A549 (cell line): ENCODE data around the gene TCP11L2. TPM values are rescaled to one million over a fixed set of nuclear protein-coding genes. Genes with fewer than 3 reads are reported as not detected.

Experiments
- ATAC-seq, 2 experiments: fragments of 200-7000 bp in 1 of 2; fragments of >200 bp in 1 of 2; cut with Nextera tagmentation in 1 of 2; cut with Tn5 transposase in 1 of 2; 3 replicates each; pipeline versions ENCODE4 v1.8.0 to v1.9.1; 2018 to 2020; ENCODE audit warnings: mild to moderate bottlenecking in 1 of 2, moderate library complexity in 1 of 2
- CTCF ChIA-PET: fragments of 300-600 bp; sonication (Branson Sonifier 250); formaldehyde crosslinking; extraction: SDS; loops from one replicate; lab custom pipeline; 2021; ENCODE audit warnings: antibody characterized with exemption, inconsistent platforms; lab: Yijun Ruan, JAX
- POLR2A ChIA-PET: fragments of 350-600 bp; formaldehyde crosslinking; extraction: SDS; loops from one replicate; lab custom pipeline; 2021; ENCODE audit warnings: antibody characterized with exemption, inconsistent platforms; lab: Yijun Ruan, JAX
- DNase-seq, 2 experiments: peaks; one replicate each; pipeline versions ENCODE4 v3.0.0 to v3.0.0-alpha.2; 2011 to 2016; ENCODE audit warnings: low read depth in 1 of 2, low spot score in 1 of 2
- FAIRE-seq: peaks from 2 replicates; lab custom pipeline; 2011; peaks lifted over from hg19 to GRCh38; lab: Jason Lieb, UNC
- H3K27ac ChIP-seq, 2 experiments: fragments of >200 bp; sonication (Bioruptor Twin); formaldehyde crosslinking; 3 replicates each; pipeline ENCODE4 v1.5.1; 2016 to 2017
- H3K4me1 ChIP-seq: fragments of >200 bp; sonication (Bioruptor Twin); formaldehyde crosslinking; 3 replicates; pipeline ENCODE4 v1.6.1; 2016
- H3K4me2 ChIP-seq: fragments of >200 bp; sonication (Bioruptor Twin); formaldehyde crosslinking; 3 replicates; pipeline ENCODE4 v1.6.1; 2016
- H3K4me3 ChIP-seq: fragments of >200 bp; sonication (Bioruptor Twin); formaldehyde crosslinking; 3 replicates; pipeline ENCODE4 v1.5.1; 2016
- H3K9me3 ChIP-seq: fragments of >200 bp; sonication (Bioruptor Twin); formaldehyde crosslinking; 3 replicates; pipeline ENCODE4 v1.6.1; 2016
- BHLHE40 ChIP-seq: IDR thresholded peaks from 2 replicates; pipeline ENCODE4 v1.6.1; 2012; ENCODE audit warnings: low read depth, low read length, inconsistent platforms
- CHD2 ChIP-seq: fragments of 150-350 bp; IDR thresholded peaks from 2 replicates; pipeline ENCODE4 v1.6.1; 2014; ENCODE audit warnings: low read length; ENCODE audit not compliant: partially characterized antibody
- CTCF ChIP-seq: fragments of >200 bp; sonication (Bioruptor Twin); formaldehyde crosslinking; IDR thresholded peaks from 3 replicates; pipeline ENCODE4 v1.5.1; 2016
- E2F6 ChIP-seq: IDR thresholded peaks from 2 replicates; pipeline ENCODE4 v1.6.1; 2012; ENCODE audit warnings: low read depth, borderline replicate concordance
- EHF ChIP-seq: fragments of 250-450 bp; sonication (Bioruptor Pico); IDR thresholded peaks from 2 replicates; pipeline ENCODE4 v1.5.0; 2020; ENCODE audit warnings: mild to moderate bottlenecking
- EHMT2 ChIP-seq: fragments of 200-600 bp; sonication (generic); IDR thresholded peaks from 2 replicates; pipeline ENCODE4 v1.6.1; 2016; ENCODE audit warnings: antibody characterized with exemption, low read depth, mild to moderate bottlenecking, moderate library complexity
- EP300 ChIP-seq, 2 experiments: fragments of >200 bp; sonication (Bioruptor Twin); formaldehyde crosslinking; IDR thresholded peaks; 2 replicates in 1 of 2; 3 replicates in 1 of 2; pipeline ENCODE4 v1.6.1; 2016 to 2017
- ESRRA ChIP-seq: fragments of 150-350 bp; IDR thresholded peaks from 2 replicates; pipeline ENCODE4 v1.6.1; 2014; ENCODE audit warnings: mild to moderate bottlenecking, low read length, borderline replicate concordance
- FOSL2 ChIP-seq, 2 experiments: fragments of 450-650 bp in 1 of 2; fragments of >200 bp in 1 of 2; sonication (Bioruptor Twin) in 1 of 2; formaldehyde crosslinking; IDR thresholded peaks; 2 replicates each; pipeline versions ENCODE4 v1.5.0 to v1.6.1; 2016 to 2020; ENCODE audit warnings: mild to moderate bottlenecking in 1 of 2, moderate library complexity in 1 of 2
- FOXS1 ChIP-seq: fragments of 250-450 bp; sonication (Bioruptor Pico); IDR thresholded peaks from 2 replicates; pipeline ENCODE4 v1.5.0; 2020; ENCODE audit warnings: mild to moderate bottlenecking, moderate library complexity
- GATA3 ChIP-seq: IDR thresholded peaks from 2 replicates; pipeline ENCODE4 v1.6.1; 2012; ENCODE audit warnings: borderline replicate concordance
- HDAC2 ChIP-seq: fragments of 200-600 bp; sonication (generic); IDR thresholded peaks from 2 replicates; pipeline ENCODE4 v1.6.1; 2016
- HOXA7 ChIP-seq: fragments of 250-450 bp; sonication (Bioruptor Pico); IDR thresholded peaks from 2 replicates; pipeline ENCODE4 v1.5.0; 2020; ENCODE audit warnings: mild to moderate bottlenecking, moderate library complexity
- HOXB13 ChIP-seq: fragments of 250-450 bp; sonication (Bioruptor Pico); IDR thresholded peaks from 2 replicates; pipeline ENCODE4 v1.5.0; 2020; ENCODE audit warnings: low read depth, mild to moderate bottlenecking, moderate library complexity
- JUNB ChIP-seq: fragments of >200 bp; sonication (Bioruptor Twin); formaldehyde crosslinking; IDR thresholded peaks from 2 replicates; pipeline ENCODE4 v1.6.1; 2016
- KDM5A ChIP-seq: fragments of 200-600 bp; sonication (generic); IDR thresholded peaks from 2 replicates; pipeline ENCODE4 v1.6.1; 2016; ENCODE audit warnings: antibody characterized with exemption, mild to moderate bottlenecking
- MAX ChIP-seq: IDR thresholded peaks from 2 replicates; pipeline ENCODE4 v1.6.1; 2012
- NFE2L2 ChIP-seq: fragments of 150-350 bp; conservative IDR thresholded peaks from 2 replicates; pipeline ENCODE4 v1.6.1; 2014; ENCODE audit warnings: low read length
- PBX3 ChIP-seq: IDR thresholded peaks from 2 replicates; pipeline ENCODE4 v1.6.1; 2012
- PHF8 ChIP-seq: fragments of 200-600 bp; sonication (generic); IDR thresholded peaks from 2 replicates; pipeline ENCODE4 v1.6.1; 2016; ENCODE audit warnings: low read depth, mild to moderate bottlenecking, antibody characterized with exemption, moderate library complexity, borderline replicate concordance
- POLR2A ChIP-seq: IDR thresholded peaks from 2 replicates; pipeline ENCODE4 v1.6.1; 2012; ENCODE audit warnings: mild to moderate bottlenecking, low read length
- RAD21 ChIP-seq, 2 experiments: fragments of >200 bp in 1 of 2; sonication (Bioruptor Twin) in 1 of 2; formaldehyde crosslinking in 1 of 2; IDR thresholded peaks in 1 of 2; conservative IDR thresholded peaks in 1 of 2; 2 replicates in 1 of 2; 3 replicates in 1 of 2; pipeline ENCODE4 v1.6.1; 2012 to 2018; ENCODE audit warnings: inconsistent platforms in 1 of 2
- REST ChIP-seq: fragments of 200-600 bp; sonication (generic); IDR thresholded peaks from 2 replicates; pipeline ENCODE4 v1.6.1; 2016; ENCODE audit warnings: antibody characterized with exemption, mild to moderate bottlenecking, moderate library complexity
- SMC3 ChIP-seq: fragments of >200 bp; sonication (Bioruptor Twin); formaldehyde crosslinking; IDR thresholded peaks from 3 replicates; pipeline ENCODE4 v1.6.1; 2018; ENCODE audit warnings: inconsistent platforms
- USF2 ChIP-seq: fragments of 450-650 bp; IDR thresholded peaks from 2 replicates; pipeline ENCODE4 v1.6.1; 2014; ENCODE audit warnings: antibody characterized with exemption
- WGBS: methylation state at CpG from one replicate; pipeline ENCODE4 v1.1.6; 2017; ENCODE audit errors: missing lambda C conversion rate; 5-methylcytosine and 5-hydroxymethylcytosine counted together
- polyA plus RNA-seq, 4 experiments: library from polyadenylated mRNA; depleted of rRNA in 3 of 4; stranded (reverse); fragments of >200 nt; fragmentation: RNase III in 1 of 4; extraction: RNeasy Plus Mini Kit Qiagen cat#74134 plus additional on column Dnase treatment in 1 of 4; gene quantifications; 2 replicates in 3 of 4; 3 replicates in 1 of 4; pipeline ENCODE4 v1.2.3, GENCODE V29; 2011 to 2017

The TCP11L2 gene
- polyA plus RNA-seq, 2 of the 4 experiments (the other 2 are of a cell fraction) = 4.1 to 16.6 TPM

GRCh38 chr12:106281804-106282203, 20.7 kb upstream of the TCP11L2 start:
- Histone ChIP-seq H3K9me3 (peaks cover 6% of the 10 kb centered on the region; the same call in 2 of the 3 replicates), H3K4me3 (no peak overlapping the region), H3K4me1 (no peaks in the 10 kb centered on the region), H3K27ac (no peak overlapping the region), H3K4me2 (no peak overlapping the region)
- POLR2A ChIA-PET = no interaction called here
- CTCF ChIA-PET = interaction anchor here (0.6 to 5.6 kb wide), 15 partner anchors 8 to 988 kb away, joined by 3 to 43 read pairs (median 5); partner anchors contain the start of gene POLR3B
- FAIRE-seq (no peak), ATAC-seq (no peak), DNase-seq (peak in 1 of 2 experiments; percentile 23)
- WGBS = 88% methylated on average over 4 of the region's 4 CpGs
- TF ChIP-seq EP300 (IDR thresholded peaks at IDR 0.05) (no peak), ESRRA (no peak), E2F6 (no peak), HDAC2 (no peak), GATA3 (no peak), POLR2A (no peak), HOXA7 (CRISPR knock-in tag) (no peak), HOXB13 (CRISPR knock-in tag) (no peak), BHLHE40 (no peak), MAX (no peak), NFE2L2 (no peak), CHD2 (no peak), SMC3 (no peak), FOXS1 (no peak), USF2 (no peak), EHF (CRISPR knock-in tag) (no peak), REST (no peak), FOSL2 (IDR thresholded peaks at IDR 0.05) (no peak), FOSL2 (CRISPR knock-in tag; IDR thresholded peaks at IDR 0.05) (no peak)

- peak; percentile 77 to 91 for ATAC-seq
- H3K4me2 ChIP-seq = no peak overlapping the region
- peaks cover 4% of the 10 kb centered on the region for H3K4me1 ChIP-seq
- CTCF ChIA-PET = interaction anchor here (0.6 to 5.6 kb wide), 24 partner anchors 9 to 989 kb away, joined by 3 to 43 read pairs (median 4); partner anchors contain the start of gene POLR3B
- POLR2A ChIA-PET = no interaction called here
- peak overlapping the region in 1 of 2 experiments; percentile 11; a peak in 1 of 6 replicates for H3K27ac ChIP-seq
- 13% methylated on average over 7 of the region's 7 CpGs for WGBS
- H3K9me3 ChIP-seq = peaks cover 6% of the 10 kb centered on the region; the same call in 2 of the 3 replicates
- FAIRE-seq = no peak
- peak; percentile 62 to 83 for DNase-seq
- H3K4me3 ChIP-seq = no peak overlapping the region
- TF ChIP-seq SMC3 = peak; percentile 74
- no peak for TF ChIP-seq USF2
- TF ChIP-seq PHF8 = no peak
- TF ChIP-seq FOSL2 (IDR thresholded peaks at IDR 0.05) = no peak
- no peak for TF ChIP-seq FOSL2 (CRISPR knock-in tag; IDR thresholded peaks at IDR 0.05)
- no peak for TF ChIP-seq ESRRA
- TF ChIP-seq EHMT2 = no peak
- no peak for TF ChIP-seq HOXA7 (CRISPR knock-in tag)
- peak; percentile 69 for TF ChIP-seq CTCF
- TF ChIP-seq KDM5A = no peak
- no peak for TF ChIP-seq JUNB
- TF ChIP-seq BHLHE40 = no peak
- peak; percentile 66 to 87 for TF ChIP-seq RAD21 (conservative IDR thresholded peaks at IDR 0.05 in 1 of 2, IDR thresholded peaks at IDR 0.05 in 1 of 2)
- TF ChIP-seq POLR2A = no peak
- TF ChIP-seq PBX3 = no peak
These were observed 20.0 kb upstream of the TCP11L2 start for GRCh38 chr12:106282457-106283097.
